Measurements from ENCODE around the gene TOX3. TPM values are rescaled to one million over a fixed set of nuclear protein-coding genes. Genes with fewer than 3 reads are reported as not detected.

Gene TOX3
- polyA plus RNA-seq, 1 donor: 10.9 TPM

GRCh38 chr16:52436339-52437276, 110.3 kb downstream of the TOX3 start:
- no peak overlapping the region for H3K27ac ChIP-seq (ENCODE audit: low read length)
- peaks cover 10% of the 10 kb centered on the region for H3K36me3 ChIP-seq (ENCODE audit: control insufficient read depth, insufficient read depth, low read length)
- H3K4me3 ChIP-seq (ENCODE audit: low read length): no peak overlapping the region
- no peaks in the 10 kb centered on the region for H3K4me1 ChIP-seq (ENCODE audit: control insufficient read depth, insufficient read depth, low read length)
- 100% methylated on average over 1 of the region's 2 CpGs for WGBS (ENCODE audit: insufficient coverage, low lambda C conversion rate)
- no peaks in the 10 kb centered on the region for H3K9me3 ChIP-seq (ENCODE audit: control insufficient read depth, low read depth, low read length)
- no peaks in the 10 kb centered on the region for H3K27me3 ChIP-seq (ENCODE audit: control insufficient read depth, insufficient read depth, low read length)
- no peak for DNase-seq

DNA sequence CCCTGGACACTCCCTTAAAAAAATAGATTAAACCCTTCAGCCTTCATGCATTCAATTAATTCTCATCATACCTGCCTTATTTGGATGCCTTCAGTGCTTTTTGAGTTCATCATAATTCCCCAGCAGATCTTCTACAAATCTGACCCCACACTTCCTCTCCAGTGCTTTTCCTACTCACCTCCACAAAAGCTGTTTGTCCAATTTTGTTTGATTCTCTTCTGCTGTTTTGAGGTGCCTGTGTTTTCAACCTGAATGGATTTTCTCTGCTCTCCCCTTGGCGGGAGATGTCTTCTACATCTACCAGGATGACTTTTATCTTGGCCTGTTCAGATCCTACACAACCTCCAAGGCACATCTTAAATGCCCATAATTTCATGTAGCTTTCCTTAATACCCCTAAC, 112.7 kb downstream of the TOX3 start:
- Histone ChIP-seq H3K9me3 (ENCODE audit: control insufficient read depth, low read depth, low read length) (no peaks in the 10 kb centered on the region), H3K27ac (ENCODE audit: low read length) (no peak overlapping the region), H3K4me3 (ENCODE audit: low read length) (no peak overlapping the region), H3K27me3 (ENCODE audit: control insufficient read depth, insufficient read depth, low read length) (no peaks in the 10 kb centered on the region), H3K4me1 (ENCODE audit: control insufficient read depth, insufficient read depth, low read length) (no peaks in the 10 kb centered on the region), H3K36me3 (ENCODE audit: control insufficient read depth, insufficient read depth, low read length) (peaks cover 2% of the 10 kb centered on the region)
- DNase-seq: no peak
- WGBS (ENCODE audit: insufficient coverage, low lambda C conversion rate): no CpG with 5 or more reads among the region's 1 CpG

- Histone ChIP-seq H3K9me3 (ENCODE audit: control insufficient read depth, low read depth, low read length) (no peaks in the 10 kb centered on the region), H3K36me3 (ENCODE audit: control insufficient read depth, insufficient read depth, low read length) (no peaks in the 10 kb centered on the region), H3K4me3 (ENCODE audit: low read length) (no peak overlapping the region), H3K27me3 (ENCODE audit: control insufficient read depth, insufficient read depth, low read length) (no peaks in the 10 kb centered on the region), H3K27ac (ENCODE audit: low read length) (no peak overlapping the region), H3K4me1 (ENCODE audit: control insufficient read depth, insufficient read depth, low read length) (no peaks in the 10 kb centered on the region)
- WGBS (ENCODE audit: insufficient coverage, low lambda C conversion rate): 67% methylated on average over 1 of the region's 2 CpGs
- no peak for DNase-seq
These were observed 113.3 kb downstream of the TOX3 start for GRCh38 chr16:52433643-52434042.

GRCh38 chr16:52424591-52424990, 122.4 kb downstream of the TOX3 start:
- DNase-seq: no peak
- Histone ChIP-seq H3K9me3 (ENCODE audit: control insufficient read depth, low read depth, low read length) (no peaks in the 10 kb centered on the region), H3K27ac (ENCODE audit: low read length) (no peak overlapping the region), H3K4me1 (ENCODE audit: control insufficient read depth, insufficient read depth, low read length) (no peaks in the 10 kb centered on the region), H3K27me3 (ENCODE audit: control insufficient read depth, insufficient read depth, low read length) (no peaks in the 10 kb centered on the region), H3K36me3 (ENCODE audit: control insufficient read depth, insufficient read depth, low read length) (no peaks in the 10 kb centered on the region), H3K4me3 (ENCODE audit: low read length) (no peak overlapping the region)
- WGBS (ENCODE audit: insufficient coverage, low lambda C conversion rate): no CpG with 5 or more reads among the region's 2 CpGs

GRCh38 chr16:52422307-52422706, 124.6 kb downstream of the TOX3 start:
- Histone ChIP-seq H3K4me1 (ENCODE audit: control insufficient read depth, insufficient read depth, low read length) (no peaks in the 10 kb centered on the region), H3K27ac (ENCODE audit: low read length) (no peak overlapping the region), H3K27me3 (ENCODE audit: control insufficient read depth, insufficient read depth, low read length) (no peaks in the 10 kb centered on the region), H3K36me3 (ENCODE audit: control insufficient read depth, insufficient read depth, low read length) (no peaks in the 10 kb centered on the region), H3K9me3 (ENCODE audit: control insufficient read depth, low read depth, low read length) (no peaks in the 10 kb centered on the region), H3K4me3 (ENCODE audit: low read length) (no peak overlapping the region)
- WGBS (ENCODE audit: insufficient coverage, low lambda C conversion rate): 20% methylated on average over 1 of the region's 1 CpG
- no peak for DNase-seq

DNA sequence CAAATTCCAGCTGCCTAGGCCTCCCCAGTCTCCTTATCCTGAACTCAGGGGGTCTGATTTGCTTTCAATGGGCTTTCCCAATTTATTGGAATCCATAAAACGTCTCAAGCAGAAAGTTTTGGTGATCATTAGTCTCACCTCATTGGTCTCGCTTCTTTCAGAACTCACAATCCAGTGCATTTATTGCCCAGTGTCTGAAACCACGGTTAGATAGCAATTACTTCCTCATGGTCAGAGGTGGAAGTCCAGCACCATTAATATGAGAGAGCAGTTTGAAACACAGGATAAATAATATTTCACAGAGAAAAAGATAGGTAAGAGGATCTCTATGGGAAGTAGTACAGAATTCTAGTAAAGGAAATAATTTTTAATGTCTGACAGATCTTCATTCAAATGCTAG, 128.7 kb downstream of the TOX3 start:
- WGBS (ENCODE audit: insufficient coverage, low lambda C conversion rate): no CpG with 5 or more reads among the region's 3 CpGs
- no peaks in the 10 kb centered on the region for H3K36me3 ChIP-seq (ENCODE audit: control insufficient read depth, insufficient read depth, low read length)
- peak overlapping the region; percentile 73 for H3K27ac ChIP-seq (ENCODE audit: low read length)

DNA sequence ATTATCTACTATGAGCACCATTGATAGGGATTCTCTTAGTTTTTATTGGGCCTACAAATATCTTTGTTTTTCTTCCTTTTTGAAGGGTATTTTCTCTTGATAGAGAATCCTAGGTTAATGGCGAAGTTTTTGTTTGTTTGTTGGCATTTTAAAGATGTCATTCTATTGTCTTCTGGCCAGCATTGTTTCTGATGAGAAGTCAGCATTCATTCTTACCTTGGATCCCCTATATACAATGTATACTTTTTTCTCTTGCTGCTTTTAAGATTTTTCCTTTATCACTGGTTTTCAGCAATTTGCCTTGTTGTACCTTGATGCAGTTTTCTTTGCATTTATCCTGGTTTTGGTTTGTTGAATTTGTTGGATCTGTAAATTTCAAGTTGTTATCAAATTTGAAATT, 130.1 kb downstream of the TOX3 start:
- Histone ChIP-seq H3K27me3 (ENCODE audit: control insufficient read depth, insufficient read depth, low read length) (no peaks in the 10 kb centered on the region), H3K9me3 (ENCODE audit: control insufficient read depth, low read depth, low read length) (no peaks in the 10 kb centered on the region), H3K36me3 (ENCODE audit: control insufficient read depth, insufficient read depth, low read length) (no peaks in the 10 kb centered on the region), H3K4me3 (ENCODE audit: low read length) (no peak overlapping the region), H3K27ac (ENCODE audit: low read length) (no peak overlapping the region), H3K4me1 (ENCODE audit: control insufficient read depth, insufficient read depth, low read length) (no peaks in the 10 kb centered on the region)
- no peak for DNase-seq
- 0% methylated on average over 1 of the region's 1 CpG for WGBS (ENCODE audit: insufficient coverage, low lambda C conversion rate)

More for the DNA sequence above, 128.7 kb downstream of the TOX3 start:
- Histone ChIP-seq H3K9me3 (ENCODE audit: control insufficient read depth, low read depth, low read length) (no peaks in the 10 kb centered on the region), H3K4me1 (ENCODE audit: control insufficient read depth, insufficient read depth, low read length) (no peaks in the 10 kb centered on the region), H3K27me3 (ENCODE audit: control insufficient read depth, insufficient read depth, low read length) (no peaks in the 10 kb centered on the region), H3K4me3 (ENCODE audit: low read length) (no peak overlapping the region)
- peak; percentile 33 to 66 for DNase-seq

DNA sequence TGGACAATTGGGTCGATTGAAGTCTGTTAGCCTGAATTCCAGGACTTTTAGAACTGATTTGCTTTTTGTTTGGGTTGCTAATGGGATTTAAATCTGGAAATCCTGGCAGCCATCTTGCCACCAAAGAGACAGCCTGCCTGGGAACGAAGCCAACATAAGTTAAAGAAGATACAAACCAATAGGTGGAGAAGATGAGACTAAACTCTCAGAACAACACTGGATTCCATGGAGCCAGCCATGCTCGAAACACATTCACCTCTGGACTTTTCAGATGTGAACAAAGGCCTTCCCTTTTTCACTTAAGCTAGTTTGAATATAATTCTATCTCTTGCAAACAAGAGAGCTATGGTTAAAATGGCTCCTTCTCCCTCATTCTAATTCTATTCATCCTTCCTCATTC, 135.9 kb downstream of the TOX3 start:
- H3K27me3 ChIP-seq (ENCODE audit: control insufficient read depth, insufficient read depth, low read length): no peaks in the 10 kb centered on the region
- H3K4me3 ChIP-seq (ENCODE audit: low read length): no peak overlapping the region
- WGBS (ENCODE audit: insufficient coverage, low lambda C conversion rate): no CpG with 5 or more reads among the region's 3 CpGs
- no peak overlapping the region for H3K27ac ChIP-seq (ENCODE audit: low read length)
- no peaks in the 10 kb centered on the region for H3K36me3 ChIP-seq (ENCODE audit: control insufficient read depth, insufficient read depth, low read length)
- H3K4me1 ChIP-seq (ENCODE audit: control insufficient read depth, insufficient read depth, low read length): peaks cover 10% of the 10 kb centered on the region
- no peak for DNase-seq
- no peaks in the 10 kb centered on the region for H3K9me3 ChIP-seq (ENCODE audit: control insufficient read depth, low read depth, low read length)

DNA sequence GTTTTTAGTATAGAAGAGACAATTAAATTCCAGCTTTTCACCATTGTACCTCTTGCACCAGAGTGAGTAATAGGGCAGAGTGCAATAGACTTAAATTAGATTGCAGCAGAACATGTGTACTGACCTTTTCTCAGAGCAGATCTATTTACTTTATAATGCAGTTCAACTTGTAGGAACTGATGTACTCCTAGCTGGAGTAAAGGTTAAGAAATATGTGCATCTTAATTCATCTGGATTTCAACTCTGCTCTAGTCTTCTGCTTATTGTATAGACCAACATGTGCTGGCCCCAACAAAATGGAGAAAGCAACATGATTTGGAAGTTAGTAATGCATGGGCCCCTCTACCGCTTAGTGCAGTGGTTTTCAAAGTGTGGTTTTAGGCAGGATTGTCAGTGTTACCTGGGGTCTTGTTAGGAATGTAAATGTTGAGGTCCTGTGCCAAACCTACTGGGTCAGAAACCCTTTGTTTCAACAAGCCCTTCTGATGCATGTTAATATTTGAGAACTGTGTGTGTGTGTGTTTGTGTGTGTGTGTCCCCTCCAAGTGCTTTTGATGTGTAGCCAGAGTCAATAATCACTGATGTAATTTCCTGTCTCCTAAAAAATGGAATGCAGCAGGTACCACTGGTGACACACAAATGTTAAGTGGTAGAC, 138.6 kb downstream of the TOX3 start:
- no peaks in the 10 kb centered on the region for H3K36me3 ChIP-seq (ENCODE audit: control insufficient read depth, insufficient read depth, low read length)
- WGBS (ENCODE audit: insufficient coverage, low lambda C conversion rate): no CpG with 5 or more reads among the region's 1 CpG
- peak; percentile 50 to 80 for DNase-seq
- peaks cover 10% of the 10 kb centered on the region for H3K4me1 ChIP-seq (ENCODE audit: control insufficient read depth, insufficient read depth, low read length)
- H3K27ac ChIP-seq (ENCODE audit: low read length): peak overlapping the region; percentile 70
- no peaks in the 10 kb centered on the region for H3K9me3 ChIP-seq (ENCODE audit: control insufficient read depth, low read depth, low read length)
- no peaks in the 10 kb centered on the region for H3K27me3 ChIP-seq (ENCODE audit: control insufficient read depth, insufficient read depth, low read length)
- H3K4me3 ChIP-seq (ENCODE audit: low read length): no peak overlapping the region

GRCh38 chr16:52407778-52408177, 139.2 kb downstream of the TOX3 start:
- no peaks in the 10 kb centered on the region for H3K27me3 ChIP-seq (ENCODE audit: control insufficient read depth, insufficient read depth, low read length)
- H3K27ac ChIP-seq (ENCODE audit: low read length): peak overlapping the region; percentile 70
- DNase-seq: no peak
- no CpG with 5 or more reads among the region's 1 CpG for WGBS (ENCODE audit: insufficient coverage, low lambda C conversion rate)
- H3K36me3 ChIP-seq (ENCODE audit: control insufficient read depth, insufficient read depth, low read length): no peaks in the 10 kb centered on the region
- no peaks in the 10 kb centered on the region for H3K9me3 ChIP-seq (ENCODE audit: control insufficient read depth, low read depth, low read length)
- no peak overlapping the region for H3K4me3 ChIP-seq (ENCODE audit: low read length)
- H3K4me1 ChIP-seq (ENCODE audit: control insufficient read depth, insufficient read depth, low read length): peaks cover 10% of the 10 kb centered on the region

All from large intestine (tissue), 3 donors.